GM23248 (cell line): ENCODE data around the gene ABHD1. TPM values are rescaled to one million over a fixed set of nuclear protein-coding genes. Genes with fewer than 3 reads are reported as not detected.
A peak's percentile ranks its signal among the peaks of the same experiment; 100 is the strongest.

Source experiments
- DNase-seq: peaks from one replicate; pipeline ENCODE4 v3.0.0-alpha.2; 2015
- H2AFZ ChIP-seq: fragments of 200-600 bp; sonication (generic); 2 replicates; pipeline ENCODE4 v1.6.1; 2016; ENCODE audit warnings: antibody characterized with exemption
- H3F3A ChIP-seq: fragments of 200-600 bp; sonication (generic); 2 replicates; pipeline ENCODE4 v1.6.1; 2016; ENCODE audit warnings: mild to moderate bottlenecking, antibody characterized with exemption, mixed run types; ENCODE audit not compliant: insufficient read depth
- H3K27ac ChIP-seq: fragments of 200-600 bp; sonication (generic); 2 replicates; pipeline ENCODE4 v1.5.1; 2016; ENCODE audit warnings: mild to moderate bottlenecking
- H3K27me3 ChIP-seq: fragments of 200-600 bp; sonication (generic); replicated peaks from 2 replicates; pipeline ENCODE4 v1.6.1; 2016; ENCODE audit warnings: mild to moderate bottlenecking; ENCODE audit not compliant: insufficient read depth
- H3K36me3 ChIP-seq: fragments of 200-600 bp; sonication (generic); 2 replicates; pipeline ENCODE4 v1.6.1; 2016; ENCODE audit warnings: low read depth, mild to moderate bottlenecking
- H3K4me1 ChIP-seq: fragments of 200-600 bp; sonication (generic); 2 replicates; pipeline ENCODE4 v1.6.1; 2016; ENCODE audit warnings: mild to moderate bottlenecking; ENCODE audit not compliant: insufficient read depth
- H3K4me2 ChIP-seq: fragments of 200-600 bp; sonication (generic); one replicate; pipeline ENCODE4 v1.6.1; 2016; ENCODE audit warnings: mild to moderate bottlenecking; ENCODE audit not compliant: unreplicated experiment
- H3K4me3 ChIP-seq: fragments of 200-600 bp; sonication (generic); 2 replicates; pipeline ENCODE4 v1.5.1; 2016; ENCODE audit warnings: mild to moderate bottlenecking
- H3K79me2 ChIP-seq: fragments of 200-600 bp; sonication (generic); 2 replicates; pipeline ENCODE4 v1.6.1; 2016; ENCODE audit warnings: mild to moderate bottlenecking; ENCODE audit not compliant: insufficient read depth
- H3K9ac ChIP-seq: fragments of 200-600 bp; sonication (generic); 2 replicates; pipeline ENCODE4 v1.6.1; 2016; ENCODE audit warnings: mild to moderate bottlenecking
- H3K9me2 ChIP-seq: fragments of 200-600 bp; sonication (generic); 2 replicates; pipeline ENCODE4 v1.6.1; 2016; ENCODE audit warnings: mixed run types, mild to moderate bottlenecking, moderate library complexity; ENCODE audit not compliant: insufficient read depth
- H3K9me3 ChIP-seq: fragments of 200-600 bp; sonication (generic); one replicate; pipeline ENCODE4 v1.6.1; 2017; ENCODE audit warnings: low read depth
- H4K20me1 ChIP-seq: fragments of 200-600 bp; sonication (generic); 2 replicates; pipeline ENCODE4 v1.6.0; 2016; ENCODE audit not compliant: insufficient read depth
- EZH2 ChIP-seq: fragments of 200-600 bp; sonication (generic); IDR thresholded peaks from 2 replicates; pipeline ENCODE4 v1.6.1; 2018; ENCODE audit warnings: antibody characterized with exemption, mild to moderate bottlenecking; ENCODE audit not compliant: insufficient read depth, poor library complexity, severe bottlenecking
- EZH2phosphoT487 ChIP-seq: fragments of 200-600 bp; sonication (generic); IDR thresholded peaks from 2 replicates; pipeline ENCODE4 v1.6.1; 2018; ENCODE audit warnings: antibody characterized with exemption, moderate library complexity, mild to moderate bottlenecking, low read depth; ENCODE audit not compliant: insufficient read depth
- WGBS, 2 experiments: methylation state at CpG; one replicate each; pipeline ENCODE4 v1.1.6; 2015 to 2017; ENCODE audit warnings: low lambda C conversion rate in 2 of 2, low coverage in 1 of 2; ENCODE audit errors: missing lambda C conversion rate in 2 of 2; 5-methylcytosine and 5-hydroxymethylcytosine counted together
- in situ Hi-C: fragments of 300-500 bp; cut with MboI; formaldehyde crosslinking; loops from 2 replicates; pipeline ENCODE4 v1.15.0; 2020
- polyA plus RNA-seq: library from polyadenylated mRNA; unstranded; fragments of >200 nt; fragmentation: Nextera tagmentation; extraction: Ambion mirVana; gene quantifications from 2 replicates; pipeline ENCODE4 v1.2.1, GENCODE V29; 2016
- total RNA-seq: library from RNA; depleted of rRNA; stranded (reverse); fragments of >200 nt; shearing (Covaris generic); gene quantifications from 2 replicates; pipeline ENCODE4 v1.2.3, GENCODE V29; 2014

ABHD1 gene
- total and polyA plus RNA-seq, 2 experiments from 2014 or later, result not detected

- peak within 1 kb of the TSS; percentile 74 for H3K9ac ChIP-seq
Measured at GRCh38 chr2:27086724-27087593, 36.7 kb upstream of the ABHD1 start, which contains the start of gene KHK. KHK (plus strand) TSS chr2:27086772; CDS start chr2:27087260, 488 bp downstream.

GRCh38 chr2:27087823-27088410 is 35.7 kb upstream of the ABHD1 start:
- H3K9ac ChIP-seq, result no peak overlapping the region
- no peaks in the 10 kb centered on the region for H3K36me3 ChIP-seq
- no peaks in the 10 kb centered on the region for H3K79me2 ChIP-seq
- no peak overlapping the region for H2AFZ ChIP-seq
- no peak overlapping the region for H3K27ac ChIP-seq
- H3F3A ChIP-seq, result peaks cover 13% of the 10 kb centered on the region
- no peaks in the 10 kb centered on the region for H4K20me1 ChIP-seq
- TF ChIP-seq EZH2 (no peak), EZH2phosphoT487 (no peak)
- no peaks in the 10 kb centered on the region for H3K9me3 ChIP-seq
- 68 to 77% methylated on average over 5 of the region's 5 CpGs for WGBS, 2 experiments
- no peak overlapping the region for H3K4me3 ChIP-seq
- H3K4me2 ChIP-seq, result no peak overlapping the region
- no peaks in the 10 kb centered on the region for H3K4me1 ChIP-seq
- H3K9me2 ChIP-seq, result no peaks in the 10 kb centered on the region
- no peak for DNase-seq
- no peaks in the 10 kb centered on the region for H3K27me3 ChIP-seq
- in situ Hi-C loops, result no loop called here

More at GRCh38 chr2:27086724-27087593, 36.7 kb upstream of the ABHD1 start, which contains the start of gene KHK:
- Histone ChIP-seq H4K20me1 (no peaks in the 10 kb centered on the region), H3K4me2 (peak within 1 kb of the TSS; percentile 75), H3K27ac (peak within 1 kb of the TSS; percentile 59), H3K9me2 (no peaks in the 10 kb centered on the region), H3K79me2 (peaks cover 4% of the 10 kb centered on the region), H3K27me3 (no peaks in the 10 kb centered on the region), H3K4me1 (no peaks in the 10 kb centered on the region), H3K4me3 (peak within 1 kb of the TSS; percentile 73), H3K36me3 (no peaks in the 10 kb centered on the region), H3K9me3 (no peaks in the 10 kb centered on the region), H2AFZ (peak within 1 kb of the TSS; percentile 63), H3F3A (peaks cover 13% of the 10 kb centered on the region)
- TF ChIP-seq EZH2, result no peak
- no peak for TF ChIP-seq EZH2phosphoT487
- WGBS, 2 experiments, result 15% methylated on average over 46 to 54 of the region's 54 CpGs
- in situ Hi-C loops, result no loop called here
- DNase-seq, result peak; percentile 26

- Histone ChIP-seq H3K27me3 (no peaks in the 10 kb centered on the region), H3K4me1 (no peaks in the 10 kb centered on the region), H2AFZ (no peak overlapping the region), H3K79me2 (no peaks in the 10 kb centered on the region), H4K20me1 (no peaks in the 10 kb centered on the region), H3K9me3 (no peaks in the 10 kb centered on the region), H3K9ac (no peak overlapping the region), H3K27ac (no peak overlapping the region), H3F3A (peaks cover 13% of the 10 kb centered on the region), H3K9me2 (no peaks in the 10 kb centered on the region), H3K36me3 (no peaks in the 10 kb centered on the region), H3K4me2 (no peak overlapping the region), H3K4me3 (no peak overlapping the region)
- 87 to 88% methylated on average over 6 of the region's 6 CpGs for WGBS, 2 experiments
- in situ Hi-C loops, result no loop called here
- no peak for DNase-seq
- TF ChIP-seq EZH2phosphoT487 (no peak), EZH2 (no peak)
Measured at GRCh38 chr2:27088634-27089033, 35.0 kb upstream of the ABHD1 start.

- no peaks in the 10 kb centered on the region for H3K9me2 ChIP-seq
Measured at GRCh38 chr2:27089111-27089954, 34.3 kb upstream of the ABHD1 start.

More at GRCh38 chr2:27089111-27089954, 34.3 kb upstream of the ABHD1 start:
- Histone ChIP-seq H3K4me1 (no peaks in the 10 kb centered on the region), H3K4me3 (no peak overlapping the region), H3K9me3 (no peaks in the 10 kb centered on the region), H3K9ac (no peak overlapping the region), H3K27ac (no peak overlapping the region), H3K36me3 (no peaks in the 10 kb centered on the region), H3K27me3 (no peaks in the 10 kb centered on the region), H3K4me2 (no peak overlapping the region), H4K20me1 (no peaks in the 10 kb centered on the region), H3F3A (peaks cover 11% of the 10 kb centered on the region), H3K79me2 (no peaks in the 10 kb centered on the region), H2AFZ (no peak overlapping the region)
- TF ChIP-seq EZH2phosphoT487 (no peak), EZH2 (no peak)
- in situ Hi-C loops, result no loop called here
- no peak for DNase-seq
- 75 to 78% methylated on average over 14 of the region's 14 CpGs for WGBS, 2 experiments
